ENCODE measurements around the gene NCOA5. TPM values are rescaled to one million over a fixed set of nuclear protein-coding genes. Genes with fewer than 3 reads are reported as not detected.
A peak's percentile ranks its signal among the peaks of the same experiment; 100 is the strongest.
"Not testable (repeated sequence)": the region's sequence is repeated elsewhere in the genome, so short reads cannot be mapped to it uniquely, and the experiment has no call there.

NCOA5 gene
- total and polyA plus RNA-seq, 7 experiments from 2014 or later: 15.7 to 47.6 (median 39.4) TPM

DNA sequence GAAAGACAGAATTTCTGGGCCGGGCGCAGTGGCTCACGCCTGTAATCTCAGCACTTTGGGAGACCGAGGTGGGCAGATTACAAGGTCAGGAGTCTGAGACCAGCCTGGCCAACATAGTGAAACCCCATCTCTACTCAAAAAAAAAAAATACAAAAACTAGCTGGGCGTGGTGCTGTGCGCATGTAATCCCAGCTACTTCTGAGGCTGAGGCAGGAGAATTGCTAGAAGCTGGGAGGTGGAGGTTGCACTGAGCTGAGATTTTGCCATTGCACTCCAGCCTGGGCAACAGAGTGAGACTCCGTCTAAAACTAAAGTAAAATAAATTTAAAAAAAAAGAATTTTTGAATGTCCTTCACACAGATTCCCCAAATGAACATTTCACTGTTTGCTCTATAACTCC lies 10.7 kb upstream of the NCOA5 start:
- intact Hi-C loops (cut with micrococcal nuclease); CTCF ChIA-PET; ATAC-seq: not testable (repeated sequence)

GRCh38 chr20:46099491-46100287 lies 9.9 kb upstream of the NCOA5 start:
- H3K9me3 Mint-ChIP-seq: peaks cover 0 to 7% (median 3%) of the 10 kb centered on the region in 11 donors
- no peak overlapping the region for H3K4me3 Mint-ChIP-seq
- Histone ChIP-seq H3K27me3 (ENCODE audit: control insufficient read depth in 2 of 2, insufficient read depth in 2 of 2, low read length in 2 of 2) (peaks cover 8% of the 10 kb centered on the region in 2 donors), H3K36me3 (ENCODE audit: control insufficient read depth in 2 of 3, insufficient read depth in 3 of 3, low read length in 3 of 3) (no peaks in the 10 kb centered on the region), H3K27ac (ENCODE audit: low read depth, low read length) (no peak overlapping the region), H3K4me3 (ENCODE audit: low read length) (no peak overlapping the region), H3K4me1 (ENCODE audit: control insufficient read depth in 2 of 2, insufficient read depth in 2 of 2, low read length in 2 of 2) (no peaks in the 10 kb centered on the region), H3K9me3 (ENCODE audit: control insufficient read depth in 2 of 3, low read length in 3 of 3) (no peaks in the 10 kb centered on the region)
- ATAC-seq (peak; percentile 22), DNase-seq (no peak)
- peaks cover 0 to 8% (median 4%) of the 10 kb centered on the region in 5 donors for H3K36me3 Mint-ChIP-seq
- ChIA-PET POLR2A (no interaction called here), CTCF (no interaction called here)
- no peak overlapping the region for H3K27ac Mint-ChIP-seq
- intact Hi-C loops (cut with micrococcal nuclease): no loop called here
- H3K4me1 Mint-ChIP-seq: peaks cover 0 to 1% (median 0%) of the 10 kb centered on the region in 7 donors
- peaks cover 40 to 60% (median 55%) of the 10 kb centered on the region in 5 donors for H3K27me3 Mint-ChIP-seq

More for the DNA sequence above, 10.7 kb upstream of the NCOA5 start:
- H3K4me3 ChIP-seq (ENCODE audit: low read length); H3K36me3 ChIP-seq (ENCODE audit: control insufficient read depth in 2 of 3, insufficient read depth in 3 of 3, low read length in 3 of 3); H3K4me1 ChIP-seq (ENCODE audit: control insufficient read depth in 2 of 2, insufficient read depth in 2 of 2, low read length in 2 of 2); DNase-seq; H3K27ac Mint-ChIP-seq; H3K27ac ChIP-seq (ENCODE audit: low read depth, low read length); POLR2A ChIA-PET; H3K36me3 Mint-ChIP-seq; H3K4me3 Mint-ChIP-seq; H3K9me3 ChIP-seq (ENCODE audit: control insufficient read depth in 2 of 3, low read length in 3 of 3); H3K27me3 ChIP-seq (ENCODE audit: control insufficient read depth in 2 of 2, insufficient read depth in 2 of 2, low read length in 2 of 2); H3K4me1 Mint-ChIP-seq: not testable (repeated sequence)
- Mint-ChIP-seq H3K9me3 (peaks cover 0 to 10% (median 3%) of the 10 kb centered on the region in 11 donors), H3K27me3 (peaks cover 47 to 67% (median 60%) of the 10 kb centered on the region in 5 donors)

- H3K9me3 ChIP-seq (ENCODE audit: control insufficient read depth in 2 of 3, low read length in 3 of 3): no peaks in the 10 kb centered on the region
- peaks cover 2 to 17% (median 13%) of the 10 kb centered on the region in 5 donors for H3K27me3 Mint-ChIP-seq
- H3K4me3 Mint-ChIP-seq: no peak overlapping the region
- intact Hi-C loops (cut with micrococcal nuclease): loop anchor here in 1 of 2 donors (5.0 kb wide), 1 partner anchor 301 kb away; the partner anchor contains the start of genes DNTTIP1 and WFDC3
- no peak overlapping the region for H3K27ac Mint-ChIP-seq
- POLR2A ChIA-PET: no interaction called here
- peaks cover 6% of the 10 kb centered on the region in 2 donors for H3K4me1 ChIP-seq (ENCODE audit: control insufficient read depth in 2 of 2, insufficient read depth in 2 of 2, low read length in 2 of 2)
- ATAC-seq (no peak), DNase-seq (no peak)
- H3K9me3 Mint-ChIP-seq: no peaks in the 10 kb centered on the region
- no peak overlapping the region for H3K27ac ChIP-seq (ENCODE audit: low read depth, low read length)
- no peaks in the 10 kb centered on the region for H3K36me3 Mint-ChIP-seq
- no peak overlapping the region for H3K4me3 ChIP-seq (ENCODE audit: low read length)
- CTCF ChIA-PET: interaction anchor here (0.8 kb wide), 1 partner anchor 14 kb away, joined by 3 read pairs; no protein-coding TSS in a partner anchor
- H3K36me3 ChIP-seq (ENCODE audit: control insufficient read depth in 2 of 3, insufficient read depth in 3 of 3, low read length in 3 of 3): no peaks in the 10 kb centered on the region
- H3K4me1 Mint-ChIP-seq: peaks cover 3 to 15% (median 13%) of the 10 kb centered on the region in 7 donors
- H3K27me3 ChIP-seq (ENCODE audit: control insufficient read depth in 2 of 2, insufficient read depth in 2 of 2, low read length in 2 of 2): no peaks in the 10 kb centered on the region
Observed at GRCh38 chr20:46093531-46093930, 3.8 kb upstream of the NCOA5 start.

DNA sequence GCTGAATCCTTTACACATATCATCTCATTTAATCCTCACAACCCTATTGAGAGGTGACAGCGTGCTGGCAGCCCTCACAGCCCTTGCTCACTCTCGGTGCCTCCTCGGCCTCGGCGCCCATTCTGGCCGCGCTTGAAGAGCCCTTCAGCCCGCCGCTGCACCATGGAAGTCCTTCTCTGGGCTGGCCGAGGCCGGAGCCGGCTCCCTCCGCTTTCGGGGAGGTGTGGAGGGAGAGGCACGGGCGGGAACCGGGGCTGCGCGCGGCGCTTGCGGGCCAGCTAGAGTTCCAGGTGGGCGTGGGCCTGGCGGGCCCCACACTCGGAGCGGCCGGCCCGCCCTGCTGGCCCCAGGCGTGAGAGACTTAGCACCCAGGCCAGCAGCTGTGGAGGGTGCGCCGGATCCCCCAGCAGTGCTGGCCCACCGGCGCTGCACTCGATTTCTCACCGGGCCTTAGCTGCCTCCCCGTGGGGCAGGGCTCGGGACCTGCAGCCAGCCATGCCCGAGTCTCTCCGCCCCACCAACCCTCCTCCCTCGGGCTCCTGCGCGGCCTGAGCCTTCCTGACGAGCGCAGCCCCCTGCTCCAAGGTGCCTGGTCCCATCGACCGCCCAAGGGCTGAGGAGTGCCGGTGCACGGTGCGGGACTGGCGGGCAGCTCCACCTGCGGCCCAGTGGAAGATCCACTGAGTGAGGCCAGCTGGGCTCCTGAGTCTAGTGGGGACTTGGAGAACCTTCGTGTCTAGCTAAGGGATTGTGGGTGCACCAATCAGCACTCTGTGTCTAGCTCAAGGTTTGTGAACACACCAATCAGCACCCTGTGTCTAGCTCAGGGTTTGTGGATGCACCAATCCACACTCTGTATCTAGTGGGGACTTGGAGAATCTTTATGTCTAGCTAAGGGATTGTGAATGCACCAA lies 2.1 kb upstream of the NCOA5 start:
- peaks cover 13 to 32% (median 29%) of the 10 kb centered on the region in 7 donors for H3K4me1 Mint-ChIP-seq
- H3K27ac ChIP-seq (ENCODE audit: low read depth, low read length); H3K4me3 Mint-ChIP-seq; H3K36me3 ChIP-seq (ENCODE audit: control insufficient read depth in 2 of 3, insufficient read depth in 3 of 3, low read length in 3 of 3); H3K9me3 Mint-ChIP-seq; H3K9me3 ChIP-seq (ENCODE audit: control insufficient read depth in 2 of 3, low read length in 3 of 3); H3K36me3 Mint-ChIP-seq; H3K4me3 ChIP-seq (ENCODE audit: low read length); H3K27ac Mint-ChIP-seq; DNase-seq; CTCF ChIA-PET; H3K27me3 Mint-ChIP-seq; ATAC-seq; H3K27me3 ChIP-seq (ENCODE audit: control insufficient read depth in 2 of 2, insufficient read depth in 2 of 2, low read length in 2 of 2): not testable (repeated sequence)
- intact Hi-C loops (cut with micrococcal nuclease): loop anchor here (2.0 to 5.0 kb wide), 2 partner anchors 300 to 723 kb away; partner anchors contain the start of genes DNTTIP1 (in 1 of the 2) and WFDC3 (in 1 of the 2)
- POLR2A ChIA-PET: interaction anchor here (1.1 kb wide), 1 partner anchor 9 kb away, joined by 3 read pairs; no protein-coding TSS in a partner anchor
- peaks cover 12 to 18% of the 10 kb centered on the region in 2 donors for H3K4me1 ChIP-seq (ENCODE audit: control insufficient read depth in 2 of 2, insufficient read depth in 2 of 2, low read length in 2 of 2)

GRCh38 chr20:46089167-46089416 lies 670 bp downstream of the NCOA5 start:
- peaks cover 29 to 41% of the 10 kb centered on the region in 2 donors for H3K4me1 ChIP-seq (ENCODE audit: control insufficient read depth in 2 of 2, insufficient read depth in 2 of 2, low read length in 2 of 2)
- peak overlapping the region; percentile 73 for H3K4me3 ChIP-seq (ENCODE audit: low read length)
- no peaks in the 10 kb centered on the region for H3K27me3 ChIP-seq (ENCODE audit: control insufficient read depth in 2 of 2, insufficient read depth in 2 of 2, low read length in 2 of 2)
- ChIA-PET CTCF (interaction anchor here (0.6 to 1.0 kb wide), 2 partner anchors 44 to 75 kb away, joined by 3 read pairs; no protein-coding TSS in a partner anchor), POLR2A (interaction anchor here (0.5 to 1.7 kb wide), 4 partner anchors 9 to 155 kb away, joined by 3 to 9 read pairs (median 4); partner anchors contain the start of genes CD40 and PCIF1)
- H3K4me1 Mint-ChIP-seq: peaks cover 35 to 59% (median 57%) of the 10 kb centered on the region in 7 donors
- H3K27ac Mint-ChIP-seq: peak overlapping the region; percentile 77 to 95 (median 89)
- peaks cover 0 to 3% (median 0%) of the 10 kb centered on the region in 3 experiments for H3K36me3 ChIP-seq (ENCODE audit: control insufficient read depth in 2 of 3, insufficient read depth in 3 of 3, low read length in 3 of 3)
- H3K36me3 Mint-ChIP-seq: peaks cover 0 to 2% (median 0%) of the 10 kb centered on the region in 5 donors
- no peaks in the 10 kb centered on the region for H3K9me3 ChIP-seq (ENCODE audit: control insufficient read depth in 2 of 3, low read length in 3 of 3)
- intact Hi-C loops (cut with micrococcal nuclease): loop anchor here (1.0 to 10.0 kb wide), 10 partner anchors 29 to 726 kb away; partner anchors contain the start of genes ZNF335 (in 2 of the 2), CD40 (in 1 of the 2), DNTTIP1 (in 1 of the 2) and PCIF1 (in 1 of the 2)
- DNase-seq (peak in 2 of 9 donors; percentile 13 to 33), ATAC-seq (peak; percentile 28)
- H3K9me3 Mint-ChIP-seq: peaks cover 0 to 1% (median 0%) of the 10 kb centered on the region in 11 donors
- peak overlapping the region; percentile 83 to 95 (median 90) for H3K4me3 Mint-ChIP-seq
- peak overlapping the region; percentile 89 for H3K27ac ChIP-seq (ENCODE audit: low read depth, low read length)
- no peaks in the 10 kb centered on the region for H3K27me3 Mint-ChIP-seq

Data from naive thymus-derived CD4-positive, alpha-beta T cell (primary cell).